HG02970 (cell line): ENCODE results near the gene PRKCSH.
"Not testable (repeated sequence)": the region's sequence is repeated elsewhere in the genome, so short reads cannot be mapped to it uniquely, and the experiment has no call there.

Experiments used
- ATAC-seq: cut with Tn5 transposase; IDR thresholded peaks from one replicate; pipeline ENCODE4 v1.9.1; 2021; ENCODE audit warnings: mild to moderate bottlenecking, moderate library complexity, moderate number of reproducible peaks; ENCODE audit not compliant: unreplicated experiment, low FRiP score

Gene PRKCSH

DNA sequence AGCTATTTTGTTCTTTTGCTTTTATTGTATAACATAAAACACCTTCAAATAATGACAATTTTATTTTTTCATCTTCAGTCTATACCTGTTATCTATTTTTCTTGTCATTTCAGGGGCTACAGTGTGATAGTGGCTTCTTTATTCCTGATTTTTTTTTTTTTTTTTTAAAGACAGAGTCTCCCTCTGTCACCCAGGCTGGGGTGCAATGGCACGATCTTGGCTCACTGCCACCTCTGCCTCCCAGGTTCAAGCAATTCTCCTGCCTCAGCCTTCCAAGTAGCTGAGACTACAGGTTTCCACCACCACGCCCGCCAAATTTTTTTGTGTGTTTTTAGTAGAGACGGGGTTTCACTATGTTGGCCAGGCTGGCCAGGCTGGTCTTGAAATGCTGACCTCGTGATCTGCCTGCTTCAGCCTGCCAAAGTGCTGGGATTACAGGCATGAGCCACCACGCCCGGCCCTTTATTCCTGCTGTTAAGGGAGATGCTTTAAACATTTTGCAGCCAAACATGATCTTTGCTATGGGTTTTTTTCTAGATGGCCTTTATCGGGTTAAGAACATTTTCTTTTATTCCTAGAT, 32.9 kb downstream of the PRKCSH start:
- not testable (repeated sequence) for ATAC-seq

DNA sequence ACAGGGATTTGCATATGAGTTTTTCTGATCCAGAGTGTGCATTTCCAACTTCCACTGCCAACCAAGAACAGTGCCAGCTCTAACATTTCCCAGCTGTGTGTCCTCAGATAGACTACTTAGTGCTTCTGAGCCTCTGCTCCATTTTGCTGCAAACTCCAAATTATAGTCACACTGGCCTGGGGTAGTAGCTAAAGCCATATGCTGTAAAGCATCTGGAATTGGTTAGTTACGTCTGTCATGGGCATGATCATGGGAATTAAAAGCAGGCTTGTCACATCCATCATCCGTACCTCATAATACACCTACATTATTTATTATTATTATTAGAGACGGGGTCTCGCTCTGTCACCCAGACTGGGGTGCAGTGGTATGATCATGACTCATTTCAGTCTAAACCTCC, 38.3 kb downstream of the PRKCSH start:
- no peak for ATAC-seq

DNA sequence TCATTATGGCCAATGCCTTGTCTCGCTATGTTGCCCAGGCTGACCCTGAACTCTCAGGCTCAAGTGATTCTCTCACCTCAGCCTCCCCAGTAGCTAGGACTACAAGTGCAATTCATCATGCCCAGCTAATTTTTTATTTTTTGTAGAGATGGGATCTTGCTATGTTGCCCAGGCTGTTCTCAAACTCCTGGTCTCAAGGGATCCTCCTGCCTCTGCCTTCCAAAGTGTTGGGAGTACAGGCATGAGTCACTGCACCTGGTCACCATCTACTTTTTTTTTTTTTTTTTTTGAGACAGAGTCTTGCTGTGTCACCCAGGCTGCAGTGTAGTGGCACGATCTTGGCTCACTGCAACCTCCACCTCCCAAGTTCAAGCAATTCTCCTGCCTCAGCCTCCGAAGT, 39.9 kb downstream of the PRKCSH start:
- ATAC-seq: not testable (repeated sequence)

DNA sequence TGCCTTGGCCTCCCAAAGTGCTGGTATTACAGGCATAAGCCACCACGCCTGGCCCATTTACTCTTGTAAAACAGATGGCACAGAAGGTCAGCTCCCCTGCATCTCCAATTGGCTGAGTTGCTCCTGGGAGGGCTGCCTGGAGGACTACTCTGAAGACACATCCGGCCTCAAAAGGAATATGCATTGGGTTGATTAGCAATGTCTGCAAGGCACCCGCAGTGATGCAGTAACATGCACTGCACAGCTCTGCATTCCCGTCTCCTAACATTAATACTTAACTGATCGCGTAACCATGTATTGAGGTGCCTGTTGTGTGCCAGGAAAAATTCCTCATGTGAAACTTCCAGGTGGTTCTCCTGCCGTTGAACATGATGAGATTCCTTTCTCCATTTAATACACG, 40.4 kb downstream of the PRKCSH start:
- ATAC-seq: no peak

DNA sequence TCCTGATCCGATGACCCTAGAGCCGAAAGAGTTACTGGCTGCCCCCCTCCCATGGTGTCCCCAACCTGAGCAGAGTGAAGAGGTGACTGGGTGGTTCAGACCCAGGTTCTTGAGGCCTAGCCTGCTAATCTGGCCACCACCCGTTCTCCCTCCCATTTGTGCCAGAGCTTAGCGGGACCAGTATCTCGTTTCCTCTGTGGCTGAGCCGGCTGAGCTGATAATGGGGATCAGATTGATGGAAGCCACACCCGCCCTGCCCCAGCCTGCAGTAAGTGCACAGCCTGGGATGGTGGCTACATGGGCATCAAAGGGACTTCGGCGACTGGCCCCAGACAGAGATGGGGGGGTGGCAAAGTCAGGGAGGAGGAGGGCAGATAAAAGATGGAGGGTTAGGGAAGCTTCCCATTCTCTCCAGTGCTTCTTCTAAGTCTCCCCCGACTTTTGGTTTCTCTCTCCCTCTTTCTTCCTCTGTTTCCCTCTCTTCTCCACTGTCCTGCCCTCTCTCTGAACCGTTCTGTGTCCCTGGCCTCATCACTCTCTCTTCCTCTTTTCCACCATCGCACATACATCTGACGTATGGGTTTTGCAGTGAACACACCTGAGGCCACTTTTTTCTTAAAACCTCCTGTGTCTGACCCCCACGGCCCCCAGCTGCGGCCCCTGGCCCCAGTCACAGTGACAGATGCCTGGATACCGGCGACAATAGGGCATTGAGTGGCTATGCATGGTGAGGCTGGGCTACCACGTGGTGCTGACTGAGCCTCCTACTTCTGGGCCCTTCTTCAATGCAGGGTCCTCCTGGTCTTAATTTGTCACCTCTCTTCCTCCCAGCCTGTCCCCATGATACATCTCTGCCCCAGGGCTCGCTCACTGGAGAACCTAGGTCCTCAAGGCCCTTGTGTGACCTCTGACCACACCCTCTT, 43.0 kb downstream of the PRKCSH start:
- ATAC-seq: no peak

DNA sequence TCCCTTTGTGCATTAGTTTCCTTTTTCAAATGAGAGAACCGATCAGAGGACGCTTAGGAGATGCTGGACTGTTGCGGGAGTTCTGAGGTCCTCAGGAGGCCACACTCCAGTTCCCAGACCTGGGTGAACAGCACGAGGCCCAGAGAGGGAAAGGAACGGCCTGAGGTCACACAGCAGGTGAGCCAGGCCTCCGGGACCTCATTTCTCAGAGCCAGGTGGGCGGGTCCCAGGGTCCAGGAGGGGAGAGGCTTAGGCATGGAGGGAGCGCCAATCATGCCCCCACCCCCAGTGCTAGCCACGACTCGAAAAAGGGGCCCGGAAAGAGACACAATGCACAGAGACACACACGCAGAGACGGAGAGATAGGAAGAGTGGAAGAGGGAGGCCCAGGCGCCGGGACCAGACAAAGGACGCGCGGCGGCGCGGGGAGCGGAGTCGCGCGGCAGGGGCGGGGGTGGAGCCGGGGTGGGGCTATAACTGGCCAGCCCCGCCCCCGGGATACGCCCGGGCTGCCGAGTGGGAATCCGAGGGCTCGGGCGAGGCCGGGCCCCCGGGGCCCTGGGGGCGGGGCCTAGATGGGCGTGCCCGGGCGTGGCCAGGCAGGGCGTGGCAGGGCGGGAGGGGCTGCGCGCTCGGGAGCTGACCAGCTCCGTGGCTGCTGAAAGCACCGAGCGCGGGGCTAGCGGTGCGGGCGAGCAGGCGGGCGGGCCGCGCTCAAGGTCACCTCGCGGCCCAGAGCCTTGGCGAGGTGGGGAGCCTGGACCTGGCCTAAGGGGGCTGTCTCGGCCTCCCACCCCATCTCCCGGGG, 43.9 kb downstream of the PRKCSH start:
- ATAC-seq: no peak

DNA sequence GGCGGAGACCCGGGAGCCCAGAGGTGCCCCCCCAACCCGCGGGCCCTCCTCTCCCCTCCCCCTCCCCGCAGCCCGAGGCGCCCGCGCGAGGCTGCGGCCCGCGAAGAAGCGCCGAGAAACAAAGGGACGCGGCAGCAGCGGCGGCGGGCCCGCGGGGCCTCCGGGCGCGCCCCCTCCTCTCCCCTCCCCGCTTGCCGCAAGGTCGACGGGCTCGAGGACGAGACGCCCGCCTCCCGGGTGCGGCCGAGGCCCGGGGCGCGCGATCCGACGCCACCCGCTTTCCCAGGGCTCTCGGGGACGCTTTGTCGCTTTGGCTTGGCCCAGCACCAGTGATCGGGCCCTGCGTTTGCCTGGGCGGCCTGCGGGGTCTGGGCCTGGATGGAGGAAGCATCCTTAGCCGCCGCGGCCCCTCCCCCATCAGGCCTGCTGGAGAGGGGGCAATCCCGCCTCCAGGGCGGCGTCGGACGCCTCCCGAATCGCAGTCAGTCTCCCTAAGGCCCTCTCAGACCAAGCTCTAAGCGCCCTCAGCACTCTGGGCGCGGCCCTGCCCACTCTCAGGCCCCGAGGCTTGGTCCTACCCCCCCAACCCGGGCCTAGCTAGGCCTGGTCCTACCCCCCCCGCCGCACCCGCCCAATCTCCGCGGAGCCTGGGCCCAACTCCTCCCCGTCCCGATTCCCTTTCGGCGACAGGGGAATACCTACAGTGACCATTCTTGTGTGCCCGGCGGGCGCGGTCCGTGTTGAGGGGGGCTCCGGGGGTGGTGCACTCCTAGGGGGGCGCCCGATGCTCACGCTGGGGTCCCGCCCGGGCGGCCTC, 44.7 kb downstream of the PRKCSH start:
- no peak for ATAC-seq

DNA sequence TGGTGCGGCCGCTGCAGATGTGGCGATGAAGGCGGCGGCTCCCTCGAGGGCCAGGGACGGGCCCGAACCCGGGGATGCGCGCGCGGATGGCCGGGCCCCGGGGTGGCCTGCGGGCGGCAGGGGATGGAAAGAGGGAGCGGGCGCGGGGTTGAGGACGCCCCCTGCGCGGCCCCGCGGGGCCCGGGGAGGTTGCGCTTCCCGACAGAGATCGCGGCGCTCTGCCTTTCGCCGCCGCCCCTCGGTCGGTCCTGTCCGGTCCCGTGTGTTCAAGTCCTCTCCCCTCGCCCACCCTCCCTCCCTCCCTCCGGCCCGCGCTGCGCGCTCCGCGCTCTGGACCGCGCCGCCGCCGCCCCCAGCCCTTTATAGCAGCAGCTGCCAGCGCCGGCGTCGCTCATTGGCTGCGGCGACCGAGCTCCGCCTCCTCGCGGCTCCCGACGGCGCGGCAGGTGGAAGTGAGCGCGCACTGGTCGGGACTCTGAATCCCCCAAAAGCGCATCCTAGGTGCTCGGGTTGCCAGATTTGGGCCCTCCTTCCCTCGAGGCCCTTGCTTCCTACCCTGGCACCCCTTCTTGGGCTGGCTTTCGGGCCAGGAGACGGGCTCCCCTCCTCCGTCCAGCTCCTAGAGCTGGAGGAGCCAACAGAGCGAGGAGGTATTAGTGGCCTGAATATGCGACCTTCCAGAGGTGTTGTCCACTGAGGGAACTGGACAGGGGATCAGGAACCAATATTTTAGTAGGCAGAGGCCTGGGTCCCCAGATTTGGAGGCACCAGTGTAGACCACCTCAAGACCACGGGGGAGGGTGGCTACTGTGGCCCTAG, 45.5 kb downstream of the PRKCSH start, which contains the start of gene ELAVL3:
ELAVL3 (minus strand) TSS at position 332 of the 819 bp plus-strand sequence. CDS start 438 bp downstream, outside the sequence.
- ATAC-seq: no peak

DNA sequence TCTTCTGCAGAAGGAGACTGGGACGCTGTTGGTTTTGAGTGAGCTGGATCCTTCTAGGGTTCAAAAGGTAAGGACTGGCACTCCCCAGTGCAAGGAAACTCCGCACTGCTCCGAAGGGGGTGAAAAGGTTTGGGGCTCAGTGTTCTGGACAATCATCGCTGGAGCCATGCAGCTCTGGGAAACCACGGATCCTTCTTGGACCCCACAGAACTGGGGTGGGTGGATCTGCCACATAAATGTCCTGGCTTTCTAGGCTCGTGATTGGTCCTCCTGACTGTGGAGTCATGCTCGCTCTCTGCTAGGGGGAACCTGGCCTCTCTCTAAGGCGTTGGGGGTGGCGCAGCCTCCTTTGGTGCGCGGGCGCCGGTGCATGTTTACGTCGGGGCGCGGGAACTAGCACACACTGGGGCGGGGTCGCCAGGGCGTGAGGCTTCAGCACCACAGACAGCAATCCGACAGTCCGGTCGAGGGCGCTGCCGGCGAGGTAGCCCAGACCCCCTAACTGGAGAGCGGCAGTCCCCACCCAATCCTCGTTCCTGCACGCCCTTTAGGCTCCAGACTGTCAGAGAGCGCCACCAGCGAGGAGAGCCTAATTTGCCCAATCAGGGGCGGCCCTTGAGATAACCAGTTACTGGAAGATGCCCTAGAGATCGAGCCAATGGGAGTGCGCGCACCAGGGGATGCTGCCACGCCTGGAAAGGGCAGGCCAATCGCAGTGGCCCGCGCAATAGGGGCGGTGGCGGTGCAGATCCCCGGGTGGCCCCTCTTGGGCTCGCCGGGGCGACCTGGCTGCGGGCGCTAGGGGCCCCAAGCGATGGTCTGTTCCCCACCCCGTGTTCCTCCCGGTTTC, 46.3 kb downstream of the PRKCSH start:
- peak; percentile 51 for ATAC-seq

DNA sequence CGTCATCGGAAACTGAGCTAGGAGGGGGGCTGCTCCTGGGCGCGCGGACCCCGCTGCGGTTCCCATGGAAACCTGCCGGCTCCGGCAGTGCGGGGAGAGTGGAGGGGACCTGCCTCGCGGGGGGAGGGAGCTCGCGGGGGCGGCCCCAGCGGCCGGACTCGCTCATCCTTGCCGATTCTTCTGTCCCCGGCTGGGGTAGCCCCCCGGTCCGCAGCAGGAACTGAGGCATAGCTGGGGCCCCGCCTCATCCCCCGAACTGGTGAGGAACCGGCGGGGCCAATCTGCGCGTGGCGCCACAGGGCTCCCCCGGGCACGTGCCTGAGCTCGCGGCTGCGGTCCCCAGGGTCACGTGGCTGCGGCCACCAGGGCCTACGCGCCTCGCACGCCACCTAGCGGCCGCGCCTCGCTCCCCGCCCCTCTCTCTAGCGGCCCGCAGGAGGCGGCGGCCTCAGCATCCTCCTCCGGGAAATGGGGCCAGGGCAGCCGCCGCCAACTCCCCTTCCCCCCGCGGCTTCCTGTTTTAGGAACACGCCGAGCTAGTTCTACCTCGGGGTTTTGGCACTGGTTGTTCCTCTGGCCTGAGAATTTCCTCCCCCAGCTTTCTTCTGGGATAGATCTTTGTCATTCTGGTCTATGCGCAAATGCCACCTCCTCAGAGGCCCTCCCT, 47.1 kb downstream of the PRKCSH start:
- peak; percentile 61 for ATAC-seq

DNA sequence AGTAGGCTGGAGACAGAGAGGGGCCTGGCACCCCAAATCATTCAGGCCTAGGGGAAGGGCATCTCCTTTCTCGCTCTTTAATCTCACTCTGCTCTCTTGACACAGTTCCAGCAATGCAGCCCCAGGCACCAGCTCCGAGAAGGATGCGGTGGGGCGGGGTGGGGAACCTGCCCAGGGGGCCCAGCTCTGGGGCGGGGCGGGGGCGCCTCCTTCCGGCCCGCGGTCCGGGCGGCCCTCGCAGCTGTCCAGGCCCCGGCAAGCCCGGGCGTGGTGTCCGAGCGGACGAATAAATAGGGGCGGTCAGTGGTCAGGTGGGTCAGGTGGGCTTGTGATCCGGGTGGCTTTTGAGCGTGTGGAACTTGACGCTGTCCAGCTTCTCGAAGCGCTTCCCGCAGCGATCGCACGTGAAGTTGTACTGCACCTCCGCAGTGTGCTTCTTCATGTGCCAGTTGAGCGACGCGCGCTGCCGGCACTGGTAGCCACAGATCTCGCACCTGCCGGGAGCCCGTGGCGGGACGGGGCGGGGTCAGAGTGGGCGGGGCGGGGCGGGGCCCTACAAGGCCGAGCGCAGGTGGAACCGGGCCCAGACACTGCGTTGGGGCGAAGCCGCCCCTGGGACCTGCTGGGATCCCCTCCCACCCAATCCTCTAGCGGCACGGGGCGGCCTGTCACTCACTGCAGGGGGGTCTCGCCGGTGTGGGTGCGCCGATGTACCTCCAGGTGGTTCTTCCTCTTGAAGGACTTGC, 48.1 kb downstream of the PRKCSH start:
- no peak for ATAC-seq

DNA sequence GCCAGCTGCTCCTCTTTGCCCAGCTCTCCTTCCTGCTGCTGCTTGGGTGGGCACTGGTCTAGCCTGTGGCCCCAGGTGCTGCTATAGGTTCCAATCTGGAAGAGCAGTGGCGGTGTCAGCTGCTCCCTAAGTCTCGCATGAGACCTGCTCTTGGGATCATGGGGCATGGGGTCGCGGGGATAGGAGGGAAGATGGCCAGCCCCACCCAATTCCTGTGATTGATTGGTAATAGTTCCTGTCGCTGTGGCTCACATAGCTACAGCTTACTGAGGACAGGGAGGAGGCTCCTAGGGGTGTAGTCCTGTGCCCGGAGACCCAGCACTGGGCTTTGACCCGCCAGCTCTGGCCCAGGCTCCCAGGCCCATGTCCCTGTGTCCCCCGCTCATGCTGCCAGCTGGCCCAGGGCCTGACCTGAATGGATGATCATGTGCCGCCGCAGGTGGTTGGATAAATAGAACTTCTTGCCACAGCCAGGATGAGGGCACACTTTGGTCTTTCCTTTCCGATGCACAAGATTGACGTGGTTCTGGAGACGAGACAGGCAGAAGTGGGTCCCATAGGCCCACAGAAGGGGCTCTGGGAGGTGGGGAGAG, 49.9 kb downstream of the PRKCSH start:
- ATAC-seq: no peak

DNA sequence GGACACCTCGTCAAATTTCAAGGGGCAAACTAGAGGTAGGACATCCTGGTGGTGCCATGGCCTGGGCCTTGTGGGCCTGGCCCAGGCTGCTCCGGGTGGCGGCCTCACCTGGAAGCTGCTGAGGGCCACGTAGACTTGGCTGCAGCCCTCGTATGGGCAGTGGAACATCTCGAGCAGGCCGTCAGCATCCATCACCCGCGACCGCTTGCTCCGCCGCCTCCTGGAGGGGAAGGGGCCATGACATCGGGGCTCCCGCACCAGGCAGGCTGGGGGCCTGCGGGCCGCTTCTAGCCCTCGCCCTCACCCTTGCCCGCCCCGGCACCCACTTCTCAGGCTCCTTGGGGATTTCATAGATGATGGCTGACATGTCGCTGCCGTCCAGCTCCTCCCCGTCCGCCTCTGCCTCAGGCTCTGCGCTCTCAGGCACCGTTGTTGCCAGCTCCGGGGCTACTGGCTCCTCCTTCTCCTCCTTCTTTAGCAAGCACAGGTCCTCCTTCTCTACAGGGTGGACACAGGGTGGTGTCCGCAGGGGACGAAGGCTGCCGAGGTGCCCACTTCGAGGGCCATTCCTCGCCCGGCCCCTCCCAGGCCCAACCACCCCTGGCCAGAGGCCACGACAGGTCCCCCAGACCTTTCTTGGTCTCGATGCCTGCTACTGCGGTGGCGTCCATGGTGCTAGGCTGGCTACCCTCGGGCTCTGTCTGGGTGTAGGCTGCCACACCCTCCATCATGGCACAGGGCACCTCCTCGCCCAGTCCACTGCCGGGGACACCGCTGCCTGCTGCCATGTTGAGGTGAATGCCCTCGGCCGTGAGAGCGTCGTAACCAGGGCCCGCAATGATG, 51.4 kb downstream of the PRKCSH start:
- no peak for ATAC-seq

DNA sequence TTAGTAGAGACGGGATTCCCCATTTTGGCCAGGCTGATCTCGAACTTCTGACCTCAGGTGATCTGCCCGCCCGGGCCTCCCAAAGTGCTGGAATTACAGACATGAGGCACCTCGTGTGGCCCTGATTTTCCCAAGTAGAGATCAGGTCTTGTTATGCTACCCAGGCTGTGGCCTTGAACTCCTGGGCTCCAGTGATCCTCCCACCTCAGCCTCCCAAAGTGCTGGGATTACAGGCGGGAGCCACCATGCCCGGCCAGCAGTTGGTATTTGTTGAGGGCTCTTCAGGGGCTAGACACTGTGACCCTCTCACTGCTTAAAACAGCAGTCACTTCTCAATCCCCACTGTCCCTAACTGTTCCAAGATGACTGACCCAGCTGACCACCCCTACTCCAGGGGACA, 53.9 kb downstream of the PRKCSH start:
- no peak for ATAC-seq

DNA sequence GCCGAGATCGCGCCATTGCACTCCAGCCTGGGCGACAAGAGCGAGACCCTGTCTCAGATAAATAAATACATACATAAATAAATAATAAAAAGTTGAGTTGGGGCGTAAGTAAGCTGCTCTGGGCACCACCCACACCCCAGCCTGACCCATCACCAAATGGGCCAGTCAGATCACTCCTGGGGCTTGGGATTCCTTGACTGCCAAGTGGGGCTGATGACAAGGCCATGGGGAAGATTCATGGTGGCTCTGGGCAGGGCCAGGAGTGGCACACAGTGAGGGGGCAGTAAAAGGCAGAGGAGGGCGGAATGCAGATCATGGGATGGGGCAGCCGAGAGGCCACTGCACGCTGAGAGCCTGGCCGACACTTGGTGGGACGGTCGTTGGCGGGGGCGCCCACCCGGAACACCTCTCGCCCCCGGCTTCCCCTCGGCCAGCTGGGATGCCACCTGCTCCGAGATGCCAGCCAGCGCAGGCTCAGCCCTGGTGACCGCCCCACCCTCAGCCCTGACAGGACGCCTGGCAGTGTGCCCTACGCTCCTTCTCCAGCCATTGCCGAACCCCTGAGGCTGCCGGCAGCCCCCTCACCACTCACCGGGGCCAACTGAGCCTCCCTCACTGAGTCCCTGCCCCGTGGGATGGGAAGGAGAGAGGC, 59.3 kb downstream of the PRKCSH start:
- ATAC-seq: no peak
